GM12892 (cell line): Measurements from ENCODE around the gene TRMT13.

ENCODE experiments used
- POLR2A ChIP-seq: IDR thresholded peaks from 2 replicates; pipeline ENCODE4 v1.6.1; 2011; ENCODE audit warnings: low read depth, low read length, control low read depth
- TAF1 ChIP-seq: IDR thresholded peaks from 2 replicates; pipeline ENCODE4 v1.6.1; 2011; ENCODE audit warnings: low read depth, mild to moderate bottlenecking, control low read depth, low read length, borderline replicate concordance

GRCh38 chr1:100187912-100188311, 54.9 kb downstream of the TRMT13 start:
- TF ChIP-seq POLR2A, result no peak
- TF ChIP-seq TAF1, result no peak
